IMR-90 (cell line): ENCODE results near the gene VPS13C. TPM values are rescaled to one million over a fixed set of nuclear protein-coding genes. Genes with fewer than 3 reads are reported as not detected.

Experiments
- ATAC-seq: fragments of 200-7000 bp; cut with Tn5 transposase; 2 replicates; pipeline ENCODE4 v1.9.1; 2020; ENCODE audit warnings: low read depth, mild to moderate bottlenecking, moderate library complexity
- BruUV-seq: library from RNA; stranded (reverse); fragments of 400-500 nt; replicated peaks from 2 replicates; lab custom pipeline; 2021; lab: Mats Ljungman, UMichigan
- CTCF ChIA-PET: fragments of 300-600 bp; formaldehyde crosslinking; extraction: SDS; loops from one replicate; lab custom pipeline; 2021; ENCODE audit warnings: antibody characterized with exemption; lab: Yijun Ruan, JAX
- POLR2A ChIA-PET: fragments of 300-600 bp; sonication (Branson Sonifier 250); formaldehyde crosslinking; loops from one replicate; lab custom pipeline; 2022; ENCODE audit warnings: antibody characterized with exemption; ENCODE audit not compliant: unreplicated experiment; lab: Charles Lee
- DNase-seq: peaks from one replicate; pipeline ENCODE4 v3.0.0; 2013
- H2AFZ ChIP-seq: replicated peaks from 2 replicates; pipeline ENCODE3; 2013; ENCODE audit warnings: low read length, mild to moderate bottlenecking; ENCODE audit not compliant: poor library complexity
- H2AK5ac ChIP-seq: 2 replicates; pipeline ENCODE4 v1.6.1; 2013; ENCODE audit warnings: low read depth, low read length, inconsistent platforms
- H2AK9ac ChIP-seq: replicated peaks from 2 replicates; pipeline ENCODE3; 2013; ENCODE audit warnings: mild to moderate bottlenecking, low read depth, low read length, moderate library complexity; ENCODE audit not compliant: poor library complexity
- H2BK120ac ChIP-seq: 2 replicates; pipeline ENCODE4 v1.6.1; 2013; ENCODE audit warnings: low read depth, low read length, inconsistent platforms
- H2BK15ac ChIP-seq: 3 replicates; pipeline ENCODE4 v1.6.1; 2013; ENCODE audit warnings: low read depth, low read length, inconsistent platforms
- H2BK20ac ChIP-seq: 2 replicates; pipeline ENCODE4 v1.6.1; 2013; ENCODE audit warnings: low read depth, mild to moderate bottlenecking, inconsistent platforms, low read length, moderate library complexity
- H2BK5ac ChIP-seq: 2 replicates; pipeline ENCODE4 v1.6.1; 2013; ENCODE audit warnings: mild to moderate bottlenecking, low read depth, low read length, inconsistent platforms; ENCODE audit not compliant: poor library complexity, severe bottlenecking
- H3K14ac ChIP-seq: replicated peaks from 2 replicates; pipeline ENCODE4 v1.6.1; 2013; ENCODE audit warnings: low read depth, low read length, inconsistent platforms
- H3K18ac ChIP-seq: 2 replicates; pipeline ENCODE4 v1.6.1; 2013; ENCODE audit warnings: low read depth, low read length, control low read depth
- H3K23ac ChIP-seq: 2 replicates; pipeline ENCODE4 v1.6.1; 2013; ENCODE audit warnings: low read depth, low read length, inconsistent platforms
- H3K27ac ChIP-seq: 2 replicates; pipeline ENCODE4 v1.5.1; 2013; ENCODE audit warnings: mild to moderate bottlenecking, control low read depth, low read length; ENCODE audit not compliant: insufficient read depth
- H3K27me3 ChIP-seq: 2 replicates; pipeline ENCODE4 v1.6.1; 2013; ENCODE audit warnings: low read length; ENCODE audit not compliant: control insufficient read depth, insufficient read depth
- H3K36me3 ChIP-seq: 2 replicates; pipeline ENCODE4 v1.6.1; 2013; ENCODE audit warnings: low read length, mixed read lengths; ENCODE audit not compliant: control insufficient read depth, insufficient read depth
- H3K4ac ChIP-seq: 2 replicates; pipeline ENCODE4 v1.6.1; 2013; ENCODE audit warnings: low read depth, low read length, inconsistent platforms
- H3K4me1 ChIP-seq: 2 replicates; pipeline ENCODE4 v1.6.1; 2013; ENCODE audit warnings: low read length, mixed read lengths; ENCODE audit not compliant: control insufficient read depth, insufficient read depth
- H3K4me2 ChIP-seq: 2 replicates; pipeline ENCODE4 v1.6.1; 2013; ENCODE audit warnings: low read depth, mild to moderate bottlenecking, control low read depth, low read length, moderate library complexity
- H3K4me3 ChIP-seq: 2 replicates; pipeline ENCODE4 v1.5.1; 2013; ENCODE audit warnings: low read depth, mild to moderate bottlenecking, control low read depth, low read length, moderate library complexity; ENCODE audit not compliant: insufficient read depth
- H3K56ac ChIP-seq: 2 replicates; pipeline ENCODE4 v1.6.1; 2013; ENCODE audit warnings: low read length, inconsistent platforms; ENCODE audit not compliant: insufficient read depth; ENCODE audit errors: extremely low read depth
- H3K79me1 ChIP-seq, 2 experiments: 2 replicates each; pipeline ENCODE4 v1.6.1; 2013; ENCODE audit warnings: low read length in 2 of 2, inconsistent platforms in 1 of 2, low read depth in 1 of 2
- H3K9ac ChIP-seq: 2 replicates; pipeline ENCODE4 v1.6.1; 2013; ENCODE audit warnings: low read depth, low read length, control low read depth
- H3K9me1 ChIP-seq: 2 replicates; pipeline ENCODE4 v1.6.1; 2013; ENCODE audit warnings: low read length, inconsistent platforms; ENCODE audit not compliant: insufficient read depth
- H3K9me3 ChIP-seq: 2 replicates; pipeline ENCODE4 v1.6.1; 2013; ENCODE audit warnings: low read length; ENCODE audit not compliant: control insufficient read depth, insufficient read depth
- H4K20me1 ChIP-seq: 2 replicates; pipeline ENCODE4 v1.6.1; 2013; ENCODE audit warnings: low read length, inconsistent platforms; ENCODE audit not compliant: insufficient read depth
- H4K5ac ChIP-seq: 2 replicates; pipeline ENCODE4 v1.6.1; 2013; ENCODE audit warnings: mild to moderate bottlenecking, low read depth, low read length, control low read depth
- H4K8ac ChIP-seq, 2 experiments: 2 replicates each; pipeline ENCODE4 v1.6.1; 2013; ENCODE audit warnings: low read depth in 2 of 2, low read length in 2 of 2, control low read depth in 1 of 2, inconsistent platforms in 1 of 2
- H4K91ac ChIP-seq: 2 replicates; pipeline ENCODE4 v1.6.1; 2013; ENCODE audit warnings: low read depth, low read length, inconsistent platforms; ENCODE audit not compliant: insufficient read depth
- RFX5 ChIP-seq: IDR thresholded peaks from 2 replicates; pipeline ENCODE4 v1.8.0; 2012; ENCODE audit warnings: low read depth, mild to moderate bottlenecking, low read length, moderate library complexity
- WGBS, 2 experiments: methylation state at CpG; one replicate each; pipeline versions ENCODE4 v1.1.5 to v1.1.7; 2013; ENCODE audit warnings: missing lambda C conversion rate in 2 of 2; ENCODE audit not compliant: insufficient read length in 1 of 2; ENCODE audit errors: extremely low coverage in 2 of 2; 5-methylcytosine and 5-hydroxymethylcytosine counted together
- dilution Hi-C: fragments of 300-500 bp; cut with HindIII; formaldehyde crosslinking; loops from one replicate; pipeline ENCODE4 v1.14.3; 2018; ENCODE audit warnings: low sequenced_read_pairs; ENCODE audit not compliant: unreplicated experiment
- in situ Hi-C: fragments of 300-500 bp; cut with MboI; formaldehyde crosslinking; loops from 3 replicates; pipeline ENCODE4 v1.14.3; 2019; ENCODE audit warnings: low sequenced_read_pairs, inconsistent platforms, mixed read lengths
- intact Hi-C: fragments of 100-400 bp; cut with micrococcal nuclease; formaldehyde crosslinking; loops from 2 replicates; pipeline ENCODE4 v1.10.0; 2022
- polyA plus RNA-seq, 3 experiments: library from polyadenylated mRNA; depleted of rRNA; stranded (reverse); fragments of >200 nt; gene quantifications; 2 replicates each; pipeline ENCODE4 v1.2.3, GENCODE V29; 2012; ENCODE audit warnings: low replicate concordance in 1 of 3
- total RNA-seq: library from RNA; depleted of rRNA; stranded (reverse); fragments of >200 nt; gene quantifications from 2 replicates; pipeline ENCODE4 v1.2.3, GENCODE V29; 2012
- TF ChIP-seq, protein P1 (sequence below): fragments of 150-350 bp; IDR thresholded peaks from 2 replicates; pipeline ENCODE4 v1.6.1; 2016; ENCODE audit warnings: low read depth, mild to moderate bottlenecking, low read length, moderate library complexity, borderline replicate concordance

Gene VPS13C
- total and polyA plus RNA-seq, 2 of the 4 experiments (the other 2 are of a cell fraction), result 8.1 to 32.8 TPM

DNA sequence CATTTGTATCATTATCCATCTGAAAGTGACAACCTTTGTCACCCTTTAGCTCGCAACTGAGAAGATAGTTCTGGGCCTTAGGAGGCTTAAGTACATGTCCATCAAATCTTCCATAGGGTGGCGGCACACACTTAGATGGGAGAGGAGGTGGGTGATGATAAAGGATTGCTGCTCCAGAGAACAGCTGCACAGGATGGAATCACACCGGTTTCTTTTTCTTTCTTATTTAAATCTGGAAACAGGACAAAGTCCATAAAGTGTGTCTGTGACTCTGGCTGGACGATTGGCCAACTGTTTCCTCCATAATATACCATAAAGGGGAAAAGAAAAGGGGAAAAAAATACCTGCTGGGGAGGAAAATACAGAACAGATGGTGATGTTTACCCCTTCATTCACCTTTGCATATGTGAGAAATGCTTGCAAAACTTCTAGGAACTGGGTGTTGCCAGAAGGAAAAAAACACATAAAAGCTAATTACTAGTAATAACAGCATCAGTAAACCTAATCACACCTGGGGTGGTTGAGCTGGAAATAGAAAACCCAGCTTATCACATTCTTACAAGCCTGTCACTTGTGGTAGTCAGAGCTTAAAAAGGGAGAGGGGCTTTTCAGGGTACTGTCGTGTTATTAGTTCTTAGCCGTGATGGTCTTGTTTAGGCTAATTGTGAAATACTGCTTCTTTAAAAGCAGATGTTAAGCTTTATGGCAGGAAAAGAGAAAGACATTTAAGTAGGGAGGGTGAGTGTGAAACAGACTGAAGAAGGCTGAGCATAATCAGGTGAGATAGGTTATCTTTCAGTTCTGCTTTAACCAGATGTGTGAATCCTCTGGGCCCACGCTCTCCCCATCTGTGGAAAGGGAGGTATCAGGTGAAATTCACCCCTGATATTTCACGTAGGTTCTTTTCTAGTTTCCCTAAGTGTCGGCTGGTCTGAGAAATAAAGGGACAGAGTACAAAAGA, 23.2 kb upstream of the VPS13C start:
- Histone ChIP-seq H3K4me1 (no peaks in the 10 kb centered on the region), H2BK15ac (no peak overlapping the region), H3K36me3 (no peaks in the 10 kb centered on the region), H3K56ac (no peak overlapping the region), H4K20me1 (no peaks in the 10 kb centered on the region), H3K9me3 (no peaks in the 10 kb centered on the region), H3K27ac (no peak overlapping the region), H3K18ac (no peak overlapping the region), H2BK5ac (no peak overlapping the region), H2AK5ac (no peak overlapping the region), H4K91ac (no peak overlapping the region), H2AFZ (no peak overlapping the region), H3K79me1 (no peaks in the 10 kb centered on the region), H3K23ac (no peak overlapping the region), H4K8ac (no peak overlapping the region), H3K9ac (no peak overlapping the region), H3K4ac (no peak overlapping the region), H2AK9ac (no peak overlapping the region), H3K14ac (no peak overlapping the region), H3K4me2 (no peak overlapping the region), H4K5ac (no peak overlapping the region), H3K4me3 (no peak overlapping the region), H2BK120ac (no peak overlapping the region), H3K9me1 (no peaks in the 10 kb centered on the region), H3K27me3 (peaks cover 6% of the 10 kb centered on the region), H2BK20ac (no peak overlapping the region)
- BruUV-seq, result no TSS peak
- dilution Hi-C loops (no loop called here), in situ Hi-C loops (no loop called here), intact Hi-C loops (no loop called here)
- TF ChIP-seq RFX5, result no peak
- TF ChIP-seq, protein P1, sequence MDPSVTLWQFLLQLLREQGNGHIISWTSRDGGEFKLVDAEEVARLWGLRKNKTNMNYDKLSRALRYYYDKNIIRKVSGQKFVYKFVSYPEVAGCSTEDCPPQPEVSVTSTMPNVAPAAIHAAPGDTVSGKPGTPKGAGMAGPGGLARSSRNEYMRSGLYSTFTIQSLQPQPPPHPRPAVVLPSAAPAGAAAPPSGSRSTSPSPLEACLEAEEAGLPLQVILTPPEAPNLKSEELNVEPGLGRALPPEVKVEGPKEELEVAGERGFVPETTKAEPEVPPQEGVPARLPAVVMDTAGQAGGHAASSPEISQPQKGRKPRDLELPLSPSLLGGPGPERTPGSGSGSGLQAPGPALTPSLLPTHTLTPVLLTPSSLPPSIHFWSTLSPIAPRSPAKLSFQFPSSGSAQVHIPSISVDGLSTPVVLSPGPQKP, result no peak
- ATAC-seq (no peak), DNase-seq (no peak)
- 71% methylated on average over 2 of the region's 9 CpGs; no CpG with 5 or more reads in 1 of the 2 experiments for WGBS, 2 experiments
- ChIA-PET POLR2A (no interaction called here), CTCF (interaction anchor here (0.9 kb wide), 1 partner anchor 11 kb away, joined by 3 read pairs; no protein-coding TSS in a partner anchor)
